ENCODE results near the gene ZNF846. TPM values are rescaled to one million over a fixed set of nuclear protein-coding genes. Genes with fewer than 3 reads are reported as not detected.

Gene ZNF846
- total RNA-seq (26.0 and 28.4 TPM in 2 replicates), polyA plus RNA-seq (16.9 and 23.3 TPM in 2 replicates)

GRCh38 chr19:9768175-9769112 is at the start of gene ZNF846:
TSS of gene ZNF846 (minus strand) at chr19:9768738. CDS start at chr19:9764950, 3,788 bp downstream.
- WGBS (ENCODE audit: low lambda C conversion rate, missing lambda C conversion rate), result under 1% methylated on average over 53 of the region's 65 CpGs
- no peaks in the 10 kb centered on the region for H3K36me3 ChIP-seq (replicated peaks; ENCODE audit: insufficient read depth, low read depth)
- no peaks in the 10 kb centered on the region for H3K9me2 ChIP-seq (replicated peaks; ENCODE audit: insufficient read depth)
- peaks cover 10% of the 10 kb centered on the region for H3K4me1 ChIP-seq (ENCODE audit: insufficient read depth)
- peak within 1 kb of the TSS; percentile 84 for H3K4me2 ChIP-seq
- no peak for TF ChIP-seq EZH2 (IDR thresholded peaks at IDR 0.05; ENCODE audit: borderline replicate concordance)
- no peak for TF ChIP-seq CTCF (IDR thresholded peaks at IDR 0.05; ENCODE audit: poor library complexity)
- TF ChIP-seq EZH2phosphoT487 (IDR thresholded peaks at IDR 0.05; ENCODE audit: low read depth, severe bottlenecking, unreplicated experiment), result no peak
- peak within 1 kb of the TSS; percentile 48 for H3K4me3 ChIP-seq
- peaks cover 53% of the 10 kb centered on the region for H3K79me2 ChIP-seq
- peak within 1 kb of the TSS; percentile 66 for H2AFZ ChIP-seq
- no peaks in the 10 kb centered on the region for H4K20me1 ChIP-seq (ENCODE audit: insufficient read depth, poor library complexity, severe bottlenecking)
- peak within 1 kb of the TSS; percentile 99 for H3K27ac ChIP-seq
- DNase-seq (ENCODE audit: low spot score), result peak; percentile 97
- no peaks in the 10 kb centered on the region for H3K27me3 ChIP-seq
- no peaks in the 10 kb centered on the region for H3K9me3 ChIP-seq (ENCODE audit: low read depth)

- TF ChIP-seq CTCF (IDR thresholded peaks at IDR 0.05; ENCODE audit: poor library complexity) (no peak), EZH2phosphoT487 (IDR thresholded peaks at IDR 0.05; ENCODE audit: low read depth, severe bottlenecking, unreplicated experiment) (no peak), EZH2 (IDR thresholded peaks at IDR 0.05; ENCODE audit: borderline replicate concordance) (no peak)
- H3K9me3 ChIP-seq (ENCODE audit: low read depth), result no peaks in the 10 kb centered on the region
- peaks cover 8% of the 10 kb centered on the region for H4K20me1 ChIP-seq (ENCODE audit: insufficient read depth, poor library complexity, severe bottlenecking)
- peaks cover 50% of the 10 kb centered on the region for H3K79me2 ChIP-seq
- no peaks in the 10 kb centered on the region for H3K9me2 ChIP-seq (replicated peaks; ENCODE audit: insufficient read depth)
- peak overlapping the region; percentile 50 for H3K4me3 ChIP-seq
- no peaks in the 10 kb centered on the region for H3K36me3 ChIP-seq (replicated peaks; ENCODE audit: insufficient read depth, low read depth)
- H3K4me2 ChIP-seq, result peak overlapping the region; percentile 91
- peak overlapping the region; percentile 98 for H3K27ac ChIP-seq
- peak overlapping the region; percentile 39 for H2AFZ ChIP-seq
- H3K4me1 ChIP-seq (ENCODE audit: insufficient read depth), result no peaks in the 10 kb centered on the region
- WGBS (ENCODE audit: low lambda C conversion rate, missing lambda C conversion rate), result 6% methylated on average over 38 of the region's 39 CpGs
- DNase-seq (ENCODE audit: low spot score), result no peak
- no peaks in the 10 kb centered on the region for H3K27me3 ChIP-seq
These were observed 49.7 kb upstream of the ZNF846 start for GRCh38 chr19:9818175-9818733.

- no peaks in the 10 kb centered on the region for H3K9me2 ChIP-seq (replicated peaks; ENCODE audit: insufficient read depth)
- no peak for DNase-seq (ENCODE audit: low spot score)
- no peaks in the 10 kb centered on the region for H4K20me1 ChIP-seq (ENCODE audit: insufficient read depth, poor library complexity, severe bottlenecking)
- H3K4me2 ChIP-seq, result no peak overlapping the region
- no peak overlapping the region for H3K4me3 ChIP-seq
- H3K27ac ChIP-seq, result no peak overlapping the region
- no peaks in the 10 kb centered on the region for H3K36me3 ChIP-seq (replicated peaks; ENCODE audit: insufficient read depth, low read depth)
- H3K4me1 ChIP-seq (ENCODE audit: insufficient read depth), result no peaks in the 10 kb centered on the region
- TF ChIP-seq CTCF (IDR thresholded peaks at IDR 0.05; ENCODE audit: poor library complexity) (no peak), EZH2 (IDR thresholded peaks at IDR 0.05; ENCODE audit: borderline replicate concordance) (no peak), EZH2phosphoT487 (IDR thresholded peaks at IDR 0.05; ENCODE audit: low read depth, severe bottlenecking, unreplicated experiment) (no peak)
- H2AFZ ChIP-seq, result no peak overlapping the region
- H3K79me2 ChIP-seq, result peaks cover 35% of the 10 kb centered on the region
- no peaks in the 10 kb centered on the region for H3K27me3 ChIP-seq
- H3K9me3 ChIP-seq (ENCODE audit: low read depth), result no peaks in the 10 kb centered on the region
- WGBS (ENCODE audit: low lambda C conversion rate, missing lambda C conversion rate), result 98% methylated on average over 21 of the region's 21 CpGs
These were observed 42.6 kb upstream of the ZNF846 start for GRCh38 chr19:9811139-9811538.
